ENCODE data around the gene C11orf68. TPM values are rescaled to one million over a fixed set of nuclear protein-coding genes. Genes with fewer than 3 reads are reported as not detected.

C11orf68 gene
- total RNA-seq, 1 donor from 2014 or later, result 34.6 TPM

DNA sequence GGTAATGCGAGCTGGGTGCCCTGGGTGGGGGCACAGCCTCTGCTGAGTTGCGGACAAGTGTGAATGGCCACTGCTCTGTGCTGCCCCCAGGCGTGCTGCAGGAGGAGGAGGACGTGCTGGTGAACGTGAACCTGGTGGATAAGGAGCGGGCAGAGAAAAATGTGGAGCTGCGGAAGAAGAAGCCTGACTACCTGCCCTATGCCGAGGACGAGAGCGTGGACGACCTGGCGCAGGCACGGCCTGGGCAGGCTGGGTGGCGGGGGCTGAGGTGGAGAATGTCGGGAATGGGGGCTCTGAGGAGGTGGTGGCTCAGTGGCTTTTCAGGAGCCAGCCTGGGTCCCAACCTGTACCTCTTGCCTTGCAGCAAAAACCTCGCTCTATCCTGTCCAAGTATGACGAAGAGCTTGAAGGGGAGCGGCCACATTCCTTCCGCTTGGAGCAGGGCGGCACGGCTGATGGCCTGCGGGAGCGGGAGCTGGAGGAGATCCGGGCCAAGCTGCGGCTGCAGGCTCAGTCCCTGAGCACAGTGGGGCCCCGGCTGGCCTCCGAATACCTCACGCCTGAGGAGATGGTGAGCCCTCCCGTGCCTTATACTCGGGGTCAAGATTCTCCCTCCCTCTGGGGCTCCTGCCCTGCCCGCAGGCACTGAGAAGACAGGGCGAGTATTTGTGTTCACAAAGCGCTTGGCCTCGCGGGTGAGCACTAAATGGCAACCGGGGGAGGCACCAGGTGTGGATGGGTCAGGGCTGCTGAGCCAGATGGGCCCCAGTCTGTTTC lies 47.3 kb upstream of the C11orf68 start:
- TF ChIP-seq, protein P1, sequence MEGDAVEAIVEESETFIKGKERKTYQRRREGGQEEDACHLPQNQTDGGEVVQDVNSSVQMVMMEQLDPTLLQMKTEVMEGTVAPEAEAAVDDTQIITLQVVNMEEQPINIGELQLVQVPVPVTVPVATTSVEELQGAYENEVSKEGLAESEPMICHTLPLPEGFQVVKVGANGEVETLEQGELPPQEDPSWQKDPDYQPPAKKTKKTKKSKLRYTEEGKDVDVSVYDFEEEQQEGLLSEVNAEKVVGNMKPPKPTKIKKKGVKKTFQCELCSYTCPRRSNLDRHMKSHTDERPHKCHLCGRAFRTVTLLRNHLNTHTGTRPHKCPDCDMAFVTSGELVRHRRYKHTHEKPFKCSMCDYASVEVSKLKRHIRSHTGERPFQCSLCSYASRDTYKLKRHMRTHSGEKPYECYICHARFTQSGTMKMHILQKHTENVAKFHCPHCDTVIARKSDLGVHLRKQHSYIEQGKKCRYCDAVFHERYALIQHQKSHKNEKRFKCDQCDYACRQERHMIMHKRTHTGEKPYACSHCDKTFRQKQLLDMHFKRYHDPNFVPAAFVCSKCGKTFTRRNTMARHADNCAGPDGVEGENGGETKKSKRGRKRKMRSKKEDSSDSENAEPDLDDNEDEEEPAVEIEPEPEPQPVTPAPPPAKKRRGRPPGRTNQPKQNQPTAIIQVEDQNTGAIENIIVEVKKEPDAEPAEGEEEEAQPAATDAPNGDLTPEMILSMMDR (IDR thresholded peaks at IDR 0.05; ENCODE audit: insufficient read depth, low read depth, low read length), result no peak
- no peak for TF ChIP-seq EZH2 (IDR thresholded peaks at IDR 0.05; ENCODE audit: insufficient read depth, low read length)
- Mint-ChIP-seq H3K36me3 (ENCODE audit: low read depth, unreplicated experiment) (peaks cover 13% of the 10 kb centered on the region), H3K4me1 (ENCODE audit: low read depth, unreplicated experiment) (peaks cover 11% of the 10 kb centered on the region), H3K27ac (ENCODE audit: unreplicated experiment) (no peak overlapping the region), H3K27me3 (ENCODE audit: low read depth, unreplicated experiment) (no peaks in the 10 kb centered on the region), H3K9me3 (ENCODE audit: unreplicated experiment) (no peaks in the 10 kb centered on the region), H3K4me3 (ENCODE audit: unreplicated experiment) (no peak overlapping the region)
- FAIRE-seq (no peak), DNase-seq (ENCODE audit: low read depth) (no peak)
- peaks cover 42% of the 10 kb centered on the region for H4K20me1 ChIP-seq (ENCODE audit: insufficient read depth, low read length)
- H3K4me2 ChIP-seq (ENCODE audit: low read length), result no peak overlapping the region
- H3K4me1 ChIP-seq (ENCODE audit: insufficient read depth, low read length), result peaks cover 13% of the 10 kb centered on the region
- no peak overlapping the region for H3K27ac ChIP-seq (ENCODE audit: low read depth, low read length)
- no peaks in the 10 kb centered on the region for H3K9me3 ChIP-seq (ENCODE audit: insufficient read depth, low read depth, low read length)
- peaks cover 28% of the 10 kb centered on the region for H3K36me3 ChIP-seq (ENCODE audit: insufficient read depth, low read length)
- no peak overlapping the region for H3K4me3 ChIP-seq (ENCODE audit: insufficient read depth, low read depth, low read length)
- H2AFZ ChIP-seq (ENCODE audit: low read depth, low read length), result no peak overlapping the region
- H3K27me3 ChIP-seq (ENCODE audit: insufficient read depth, low read length), result no peaks in the 10 kb centered on the region
- H3K79me2 ChIP-seq (ENCODE audit: insufficient read depth, low read length), result peaks cover 43% of the 10 kb centered on the region
- no peak overlapping the region for H3K9ac ChIP-seq (ENCODE audit: low read length)

DNA sequence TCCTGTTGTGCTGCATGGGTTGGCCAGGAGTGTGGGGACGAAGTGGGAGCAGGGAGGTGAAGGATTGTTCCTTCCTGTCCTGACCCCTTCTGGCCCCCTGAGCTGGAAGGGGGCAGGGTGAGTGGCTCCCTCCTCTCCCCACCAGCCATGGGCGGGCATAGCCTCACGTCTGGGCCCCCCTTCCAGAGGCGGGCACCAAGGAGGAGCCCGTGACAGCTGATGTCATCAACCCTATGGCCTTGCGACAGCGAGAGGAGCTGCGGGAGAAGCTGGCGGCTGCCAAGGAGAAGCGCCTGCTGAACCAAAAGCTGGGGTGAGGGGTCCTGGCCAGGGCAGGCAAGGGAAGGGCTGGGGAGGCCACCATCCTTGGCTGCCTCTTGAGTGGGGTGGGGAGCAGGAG lies 46.0 kb upstream of the C11orf68 start:
- FAIRE-seq, result no peak
- H3K4me1 ChIP-seq (ENCODE audit: insufficient read depth, low read length), result peaks cover 13% of the 10 kb centered on the region
- H3K9me3 ChIP-seq (ENCODE audit: insufficient read depth, low read depth, low read length), result no peaks in the 10 kb centered on the region
- peaks cover 42% of the 10 kb centered on the region for H4K20me1 ChIP-seq (ENCODE audit: insufficient read depth, low read length)
- no peak overlapping the region for H3K27ac ChIP-seq (ENCODE audit: low read depth, low read length)
- no peak overlapping the region for H3K4me3 Mint-ChIP-seq (ENCODE audit: unreplicated experiment)
- no peak for DNase-seq (ENCODE audit: low read depth)
- TF ChIP-seq, protein P1 (IDR thresholded peaks at IDR 0.05; ENCODE audit: insufficient read depth, low read depth, low read length), result no peak
- no peak for TF ChIP-seq EZH2 (IDR thresholded peaks at IDR 0.05; ENCODE audit: insufficient read depth, low read length)
- H3K9me3 Mint-ChIP-seq (ENCODE audit: unreplicated experiment), result no peaks in the 10 kb centered on the region
- no peaks in the 10 kb centered on the region for H3K27me3 Mint-ChIP-seq (ENCODE audit: low read depth, unreplicated experiment)
- no peak overlapping the region for H3K4me2 ChIP-seq (ENCODE audit: low read length)
- H3K79me2 ChIP-seq (ENCODE audit: insufficient read depth, low read length), result peaks cover 43% of the 10 kb centered on the region
- H3K4me1 Mint-ChIP-seq (ENCODE audit: low read depth, unreplicated experiment), result peaks cover 11% of the 10 kb centered on the region
- no peak overlapping the region for H3K4me3 ChIP-seq (ENCODE audit: insufficient read depth, low read depth, low read length)
- no peak overlapping the region for H2AFZ ChIP-seq (ENCODE audit: low read depth, low read length)
- peaks cover 23% of the 10 kb centered on the region for H3K36me3 ChIP-seq (ENCODE audit: insufficient read depth, low read length)
- no peak overlapping the region for H3K27ac Mint-ChIP-seq (ENCODE audit: unreplicated experiment)
- H3K9ac ChIP-seq (ENCODE audit: low read length), result no peak overlapping the region
- no peaks in the 10 kb centered on the region for H3K27me3 ChIP-seq (ENCODE audit: insufficient read depth, low read length)
- peaks cover 13% of the 10 kb centered on the region for H3K36me3 Mint-ChIP-seq (ENCODE audit: low read depth, unreplicated experiment)

DNA sequence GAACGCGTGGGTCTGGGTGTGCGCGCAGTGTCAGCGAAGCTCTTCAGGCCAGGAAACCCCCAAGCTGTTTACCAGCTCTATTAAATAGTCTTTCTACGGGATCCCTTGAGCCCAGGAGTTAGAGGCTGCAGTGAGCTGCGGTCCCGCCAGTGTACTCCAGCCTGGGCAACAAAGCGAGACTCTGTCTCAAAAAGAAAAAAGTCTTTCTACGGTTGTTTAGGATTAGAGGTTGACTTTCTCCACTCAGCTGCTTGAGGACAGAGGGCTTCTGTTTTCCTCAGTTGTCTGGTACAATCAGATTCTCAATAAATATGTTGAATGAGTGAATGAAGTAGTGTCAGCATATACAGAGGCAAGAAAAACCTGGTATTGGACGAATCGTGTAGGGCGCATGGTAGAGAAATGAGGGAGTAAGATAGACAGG lies 43.3 kb upstream of the C11orf68 start:
- H3K27ac ChIP-seq (ENCODE audit: low read depth, low read length), result peak overlapping the region; percentile 31
- no peak overlapping the region for H2AFZ ChIP-seq (ENCODE audit: low read depth, low read length)
- H3K9ac ChIP-seq (ENCODE audit: low read length), result peak overlapping the region; percentile 98
- TF ChIP-seq, protein P1 (IDR thresholded peaks at IDR 0.05; ENCODE audit: insufficient read depth, low read depth, low read length), result no peak
- TF ChIP-seq EZH2 (IDR thresholded peaks at IDR 0.05; ENCODE audit: insufficient read depth, low read length), result no peak
- peak overlapping the region; percentile 100 for H3K4me2 ChIP-seq (ENCODE audit: low read length)
- Mint-ChIP-seq H3K4me1 (ENCODE audit: low read depth, unreplicated experiment) (peaks cover 11% of the 10 kb centered on the region), H3K4me3 (ENCODE audit: unreplicated experiment) (peak overlapping the region; percentile 91), H3K27ac (ENCODE audit: unreplicated experiment) (peak overlapping the region; percentile 23), H3K27me3 (ENCODE audit: low read depth, unreplicated experiment) (no peaks in the 10 kb centered on the region), H3K9me3 (ENCODE audit: unreplicated experiment) (no peaks in the 10 kb centered on the region), H3K36me3 (ENCODE audit: low read depth, unreplicated experiment) (peaks cover 5% of the 10 kb centered on the region)
- H3K79me2 ChIP-seq (ENCODE audit: insufficient read depth, low read length), result peaks cover 43% of the 10 kb centered on the region
- H3K4me1 ChIP-seq (ENCODE audit: insufficient read depth, low read length), result peaks cover 13% of the 10 kb centered on the region
- peak overlapping the region; percentile 77 for H3K4me3 ChIP-seq (ENCODE audit: insufficient read depth, low read depth, low read length)
- H4K20me1 ChIP-seq (ENCODE audit: insufficient read depth, low read length), result peaks cover 30% of the 10 kb centered on the region
- no peaks in the 10 kb centered on the region for H3K9me3 ChIP-seq (ENCODE audit: insufficient read depth, low read depth, low read length)
- no peak for FAIRE-seq
- H3K36me3 ChIP-seq (ENCODE audit: insufficient read depth, low read length), result peaks cover 14% of the 10 kb centered on the region
- no peak for DNase-seq (ENCODE audit: low read depth)
- H3K27me3 ChIP-seq (ENCODE audit: insufficient read depth, low read length), result no peaks in the 10 kb centered on the region
